GM18868 (cell line): ENCODE data around the gene PGC.

ENCODE experiments used
- ATAC-seq: cut with Tn5 transposase; IDR thresholded peaks from one replicate; pipeline ENCODE4 v1.9.1; 2021; ENCODE audit warnings: mild to moderate bottlenecking, moderate library complexity; ENCODE audit not compliant: unreplicated experiment

Gene PGC

GRCh38 chr6:41750374-41750773 lies 3.2 kb upstream of the PGC start:
- no peak for ATAC-seq

- ATAC-seq: no peak
Observed at GRCh38 chr6:41748542-41748941, 1.3 kb upstream of the PGC start.

- ATAC-seq: no peak
Observed at GRCh38 chr6:41748102-41748477, 893 bp upstream of the PGC start.

- ATAC-seq: no peak
Observed at GRCh38 chr6:41746107-41746506, 1.1 kb downstream of the PGC start.

GRCh38 chr6:41744236-41744787 lies 2.9 kb downstream of the PGC start:
- ATAC-seq: no peak

GRCh38 chr6:41743406-41744235 lies 3.6 kb downstream of the PGC start:
- no peak for ATAC-seq

- no peak for ATAC-seq
Observed at GRCh38 chr6:41741625-41742490, 5.3 kb downstream of the PGC start.

GRCh38 chr6:41740366-41741162 lies 6.6 kb downstream of the PGC start:
- ATAC-seq: no peak

GRCh38 chr6:41739041-41739440 lies 8.2 kb downstream of the PGC start:
- ATAC-seq: no peak

GRCh38 chr6:41737591-41738130 lies 9.5 kb downstream of the PGC start:
- ATAC-seq: no peak

- no peak for ATAC-seq
Observed at GRCh38 chr6:41736800-41737555, 10.2 kb downstream of the PGC start.

- no peak for ATAC-seq
Observed at GRCh38 chr6:41736186-41736733, 10.9 kb downstream of the PGC start.

- peak; percentile 43 for ATAC-seq
Observed at GRCh38 chr6:41735427-41736185, 11.6 kb downstream of the PGC start, which contains the start of gene TFEB. TFEB (minus strand) TSS chr6:41735608; CDS start chr6:41691213, 44,395 bp downstream.

- ATAC-seq: peak; percentile 17
Observed at GRCh38 chr6:41734666-41735426, 12.4 kb downstream of the PGC start.

GRCh38 chr6:41733707-41734665 lies 13.2 kb downstream of the PGC start:
- peak; percentile 48 for ATAC-seq

GRCh38 chr6:41733360-41733706 lies 13.9 kb downstream of the PGC start:
- ATAC-seq: no peak
